HepG2 (cell line): ENCODE data around the gene TMEM39A. TPM values are rescaled to one million over a fixed set of nuclear protein-coding genes. Genes with fewer than 3 reads are reported as not detected.
A peak's percentile ranks its signal among the peaks of the same experiment; 100 is the strongest.

Experiments
- ARHGAP35 ChIP-seq: sonication (generic); formaldehyde crosslinking; IDR thresholded peaks from 2 replicates; pipeline ENCODE4 v1.9.0; 2022; ENCODE audit warnings: mild to moderate bottlenecking, inconsistent platforms, moderate library complexity, missing genetic modification reagents, borderline replicate concordance
- BCLAF1 ChIP-seq: fragments of 450-650 bp; IDR thresholded peaks from 2 replicates; pipeline ENCODE4 v1.6.1; 2017; ENCODE audit warnings: mild to moderate bottlenecking
- ETV5 ChIP-seq: IDR thresholded peaks from 2 replicates; pipeline ENCODE4 v1.6.1; 2018; ENCODE audit warnings: missing biosample characterization, missing genetic modification reagents, inconsistent platforms, borderline replicate concordance
- HDAC1 ChIP-seq: sonication (generic); formaldehyde crosslinking; IDR thresholded peaks from 2 replicates; pipeline ENCODE4 v1.5.1; 2020; ENCODE audit warnings: mild to moderate bottlenecking, missing genetic modification reagents
- KDM4B ChIP-seq: sonication (generic); formaldehyde crosslinking; IDR thresholded peaks from 2 replicates; pipeline ENCODE4 v1.4.0; 2020; ENCODE audit warnings: missing genetic modification reagents
- KLF6 ChIP-seq: IDR thresholded peaks from 2 replicates; pipeline ENCODE4 v1.8.0; 2016; ENCODE audit warnings: missing biosample characterization, missing genetic modification reagents
- MEIS2 ChIP-seq: sonication (generic); formaldehyde crosslinking; IDR thresholded peaks from 2 replicates; pipeline ENCODE4 v1.9.0; 2021; ENCODE audit warnings: mild to moderate bottlenecking, missing genetic modification reagents
- NFYC ChIP-seq: IDR thresholded peaks from 2 replicates; pipeline ENCODE4 v1.6.1; 2016; ENCODE audit warnings: missing genetic modification reagents, missing compliant biosample characterization
- PITX1 ChIP-seq: sonication (generic); formaldehyde crosslinking; IDR thresholded peaks from 2 replicates; pipeline ENCODE4 v1.5.1; 2020; ENCODE audit warnings: mild to moderate bottlenecking, missing genetic modification reagents
- RARG ChIP-seq: sonication (generic); formaldehyde crosslinking; IDR thresholded peaks from 2 replicates; pipeline ENCODE4 v1.4.0; 2020; ENCODE audit warnings: low read depth, mild to moderate bottlenecking, missing genetic modification reagents
- RBAK ChIP-seq: sonication (generic); formaldehyde crosslinking; IDR thresholded peaks from 2 replicates; pipeline ENCODE4 v1.5.1; 2020; ENCODE audit warnings: mild to moderate bottlenecking, missing genetic modification reagents
- REXO4 ChIP-seq: sonication (generic); formaldehyde crosslinking; IDR thresholded peaks from 2 replicates; pipeline ENCODE4 v1.8.0; 2022; ENCODE audit warnings: missing genetic modification reagents, mild to moderate bottlenecking, borderline replicate concordance
- TP53 ChIP-seq: sonication (generic); formaldehyde crosslinking; conservative IDR thresholded peaks from 2 replicates; pipeline ENCODE4 v1.4.0; 2020; ENCODE audit warnings: missing genetic modification reagents
- ZBTB37 ChIP-seq: sonication (generic); formaldehyde crosslinking; IDR thresholded peaks from 2 replicates; pipeline ENCODE4 v1.4.0; 2020; ENCODE audit warnings: mild to moderate bottlenecking, missing genetic modification reagents
- ZC3H4 ChIP-seq: sonication (generic); formaldehyde crosslinking; IDR thresholded peaks from 2 replicates; pipeline ENCODE4 v1.4.0; 2020; ENCODE audit warnings: missing genetic modification reagents, borderline replicate concordance
- ZNF143 ChIP-seq: sonication (generic); formaldehyde crosslinking; IDR thresholded peaks from 2 replicates; pipeline ENCODE4 v1.4.0; 2020; ENCODE audit warnings: missing genetic modification reagents
- ZNF230 ChIP-seq: sonication (generic); formaldehyde crosslinking; IDR thresholded peaks from 2 replicates; pipeline ENCODE4 v1.4.0; 2020; ENCODE audit warnings: mild to moderate bottlenecking, missing genetic modification reagents
- ZNF800 ChIP-seq: sonication (generic); formaldehyde crosslinking; IDR thresholded peaks from 2 replicates; pipeline ENCODE4 v1.4.0; 2020; ENCODE audit warnings: missing genetic modification reagents
- polyA plus RNA-seq, 8 experiments: library from polyadenylated mRNA; depleted of rRNA in 3 of 8; stranded (reverse) in 7 of 8; unstranded in 1 of 8; fragments of >200 nt; fragmentation: Illumina TruSeq in 4 of 8; extraction: Trizol in 4 of 8; gene quantifications; 2 replicates each; pipeline versions ENCODE4 v1.2.1 to v1.2.3, GENCODE V29; 2011 to 2016; ENCODE audit warnings: low read depth in 4 of 8, missing spikeins in 1 of 8, mixed read lengths in 1 of 8; ENCODE audit not compliant: insufficient read depth in 1 of 8
- total RNA-seq, 5 experiments: library from RNA; depleted of rRNA; stranded (reverse); fragments of >200 nt; fragmentation: Illumina TruSeq; extraction: Trizol; gene quantifications; 2 replicates each; pipeline ENCODE4 v1.2.3, GENCODE V29; 2016; ENCODE audit warnings: low read depth in 1 of 5
- TF ChIP-seq, protein P1 (sequence below): sonication (generic); formaldehyde crosslinking; IDR thresholded peaks from 2 replicates; pipeline ENCODE4 v1.5.1; 2020; ENCODE audit warnings: missing genetic modification reagents, mild to moderate bottlenecking, borderline replicate concordance
- TF ChIP-seq, protein P2 (sequence below): IDR thresholded peaks from 2 replicates; pipeline ENCODE4 v1.6.1; 2016; ENCODE audit warnings: low read depth

TMEM39A gene
- total and polyA plus RNA-seq, 2 of the 13 experiments (the other 11 are each of a cell fraction or from before 2014, with no cell fraction given) = 55.8 to 64.9 TPM

- TF ChIP-seq, protein P1, sequence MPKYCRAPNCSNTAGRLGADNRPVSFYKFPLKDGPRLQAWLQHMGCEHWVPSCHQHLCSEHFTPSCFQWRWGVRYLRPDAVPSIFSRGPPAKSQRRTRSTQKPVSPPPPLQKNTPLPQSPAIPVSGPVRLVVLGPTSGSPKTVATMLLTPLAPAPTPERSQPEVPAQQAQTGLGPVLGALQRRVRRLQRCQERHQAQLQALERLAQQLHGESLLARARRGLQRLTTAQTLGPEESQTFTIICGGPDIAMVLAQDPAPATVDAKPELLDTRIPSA (CRISPR knock-in tag) = no peak
- TF ChIP-seq ARHGAP35 (CRISPR knock-in tag) (peak; percentile 48; the same call in 1 of the 2 replicates), RBAK (CRISPR knock-in tag) (no peak), ZC3H4 (CRISPR knock-in tag) (no peak), BCLAF1 (no peak), KDM4B (peak; percentile 82; the same call in 1 of the 2 replicates), MEIS2 (no peak), ZBTB37 (CRISPR knock-in tag) (no peak), PITX1 (CRISPR knock-in tag) (no peak; the same call in 1 of the 2 replicates), ZNF230 (CRISPR knock-in tag) (peak; percentile 54; the same call in 1 of the 2 replicates), ZNF143 (peak; percentile 61), TP53 (CRISPR knock-in tag) (no peak), KLF6 (peak; percentile 90), REXO4 (CRISPR knock-in tag) (no peak), RARG (CRISPR knock-in tag) (0 out of 2 replicates have a peak, but pooled peaks have one; percentile 23), ETV5 (CRISPR knock-in tag) (peak; percentile 86), NFYC (CRISPR knock-in tag) (peak; percentile 33; the same call in 1 of the 2 replicates), ZNF800 (CRISPR knock-in tag) (no peak), HDAC1 (CRISPR knock-in tag) (peak; percentile 97)
- TF ChIP-seq, protein P2, sequence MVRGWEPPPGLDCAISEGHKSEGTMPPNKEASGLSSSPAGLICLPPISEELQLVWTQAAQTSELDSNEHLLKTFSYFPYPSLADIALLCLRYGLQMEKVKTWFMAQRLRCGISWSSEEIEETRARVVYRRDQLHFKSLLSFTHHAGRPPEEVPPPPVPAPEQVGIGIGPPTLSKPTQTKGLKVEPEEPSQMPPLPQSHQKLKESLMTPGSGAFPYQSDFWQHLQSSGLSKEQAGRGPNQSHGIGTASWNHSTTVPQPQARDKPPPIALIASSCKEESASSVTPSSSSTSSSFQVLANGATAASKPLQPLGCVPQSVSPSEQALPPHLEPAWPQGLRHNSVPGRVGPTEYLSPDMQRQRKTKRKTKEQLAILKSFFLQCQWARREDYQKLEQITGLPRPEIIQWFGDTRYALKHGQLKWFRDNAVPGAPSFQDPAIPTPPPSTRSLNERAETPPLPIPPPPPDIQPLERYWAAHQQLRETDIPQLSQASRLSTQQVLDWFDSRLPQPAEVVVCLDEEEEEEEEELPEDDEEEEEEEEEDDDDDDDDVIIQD (CRISPR knock-in tag) = peak; percentile 59; the same call in 1 of the 2 replicates
These were observed at the start of gene TMEM39A (continued) for GRCh38 chr3:119463171-119464169.
